GM04504 (cell line): Measurements from ENCODE around the gene PACRG.

Source experiments
- DNase-seq: peaks from one replicate; pipeline ENCODE4 v3.0.0-alpha.2; 2012; ENCODE audit warnings: low read depth

The PACRG gene

DNA sequence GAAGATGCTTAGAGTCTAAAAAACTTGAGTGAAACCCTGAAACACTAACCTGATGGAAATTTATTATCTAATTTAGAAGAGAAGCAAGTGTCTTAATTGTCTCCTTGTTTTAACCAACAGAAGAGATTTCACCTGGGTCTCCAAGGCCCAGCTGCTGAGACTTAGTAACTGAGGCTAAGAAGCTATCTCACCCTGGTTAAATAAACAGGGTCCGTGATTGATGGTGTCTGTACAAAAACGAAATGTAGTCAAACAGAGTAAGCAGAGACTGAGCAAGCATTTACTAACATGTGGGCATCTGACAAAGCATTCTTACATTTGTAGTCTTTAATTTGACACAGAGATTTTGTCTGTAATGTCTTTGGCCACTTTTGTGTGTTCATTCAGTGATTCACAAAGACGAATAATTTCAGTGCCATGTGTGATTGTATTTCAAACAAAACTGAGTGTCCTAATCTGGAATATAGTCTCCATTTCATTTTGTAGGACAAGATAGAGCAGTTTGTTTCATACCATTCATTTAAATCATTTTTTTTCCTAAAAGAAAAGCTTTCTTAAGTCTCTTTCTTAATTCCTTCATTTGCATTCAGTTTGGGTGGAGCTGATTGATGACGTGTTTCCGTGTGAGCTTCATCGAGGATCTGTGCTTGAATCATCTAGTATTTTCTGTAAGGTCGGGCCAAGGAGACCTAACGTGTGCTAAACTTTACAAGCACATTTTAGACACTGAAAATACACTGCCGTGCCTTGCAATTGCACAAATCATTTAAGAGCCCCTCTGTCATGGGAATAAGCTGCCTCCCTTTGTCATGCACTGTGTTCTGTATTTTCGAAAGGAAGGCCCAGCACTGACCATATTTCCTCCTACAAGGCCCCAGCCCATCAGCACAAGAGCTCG is 516.2 kb downstream of the PACRG start:
- DNase-seq: no peak

- DNase-seq: no peak
Measured at GRCh38 chr6:163248051-163248450, 520.3 kb downstream of the PACRG start.

- DNase-seq: no peak
Measured at GRCh38 chr6:163249651-163250101, 521.9 kb downstream of the PACRG start.

GRCh38 chr6:163250116-163250515 is 522.3 kb downstream of the PACRG start:
- no peak for DNase-seq

- no peak for DNase-seq
Measured at GRCh38 chr6:163252061-163252591, 524.4 kb downstream of the PACRG start.

- DNase-seq: no peak
Measured at GRCh38 chr6:163253556-163254213, 525.9 kb downstream of the PACRG start.

GRCh38 chr6:163254341-163254835 is 526.6 kb downstream of the PACRG start:
- DNase-seq: no peak

DNA sequence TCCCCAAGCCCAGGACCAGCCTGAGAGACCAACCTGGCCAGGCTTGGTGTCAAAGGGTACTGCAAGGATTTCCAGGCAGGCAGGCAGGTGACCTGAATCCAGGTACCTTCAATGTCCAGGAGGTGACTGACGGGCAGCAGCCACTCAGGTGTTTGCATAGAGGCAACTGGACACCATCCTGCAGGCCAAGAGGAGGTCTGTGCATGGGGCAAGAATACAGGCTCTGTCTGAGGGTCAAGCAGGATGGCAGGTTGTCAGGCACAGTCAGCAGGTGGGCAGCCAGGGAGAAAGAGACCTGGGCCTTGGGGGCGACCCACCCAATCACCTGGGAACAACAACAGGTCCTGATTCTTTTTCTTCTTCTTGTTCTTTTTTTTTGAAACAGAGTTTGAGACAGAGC is 527.5 kb downstream of the PACRG start:
- DNase-seq: no peak

GRCh38 chr6:163259689-163260088 is 531.9 kb downstream of the PACRG start:
- DNase-seq: no peak

GRCh38 chr6:163260111-163260895 is 532.5 kb downstream of the PACRG start:
- DNase-seq: no peak

DNA sequence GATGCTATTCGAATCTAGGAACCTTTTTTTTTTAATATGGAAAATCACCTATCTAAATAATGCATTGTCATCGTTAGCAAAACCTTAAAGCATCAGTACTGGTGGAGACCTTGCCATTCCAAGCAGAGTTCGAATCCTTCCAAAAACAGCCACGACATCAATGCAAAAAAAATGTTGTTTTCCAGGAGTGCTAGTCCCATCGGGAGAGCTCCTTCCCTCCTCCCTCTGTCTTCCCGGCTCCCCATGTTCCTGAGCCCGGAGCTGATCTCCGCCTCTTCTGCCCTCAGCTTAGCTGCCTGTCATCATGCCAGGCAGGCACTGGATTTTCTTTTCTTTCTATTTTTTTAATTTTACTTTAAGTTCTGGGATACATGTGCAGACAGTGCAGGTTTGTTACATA is 533.1 kb downstream of the PACRG start:
- DNase-seq: no peak

DNA sequence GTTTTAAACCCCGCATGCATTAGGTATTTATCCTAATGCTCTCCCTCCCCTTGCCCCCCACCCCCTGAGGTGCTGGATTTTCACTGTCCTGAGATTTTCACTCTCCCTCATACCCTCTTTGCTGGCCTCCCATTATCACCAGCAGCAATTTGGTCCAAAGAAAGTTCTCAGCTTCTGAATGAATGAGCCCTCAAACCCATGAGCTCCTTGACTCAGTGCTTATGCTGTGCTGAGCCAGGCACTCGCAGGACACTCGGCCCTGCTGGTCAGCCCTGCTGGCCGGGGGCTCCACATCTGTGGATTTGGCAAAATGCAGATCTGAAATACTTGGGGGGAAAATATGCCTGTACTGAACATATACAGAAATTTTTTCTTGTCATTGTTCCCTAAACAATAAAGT is 533.6 kb downstream of the PACRG start:
- no peak for DNase-seq

- DNase-seq: no peak
Measured at GRCh38 chr6:163262080-163262479, 534.3 kb downstream of the PACRG start.

DNA sequence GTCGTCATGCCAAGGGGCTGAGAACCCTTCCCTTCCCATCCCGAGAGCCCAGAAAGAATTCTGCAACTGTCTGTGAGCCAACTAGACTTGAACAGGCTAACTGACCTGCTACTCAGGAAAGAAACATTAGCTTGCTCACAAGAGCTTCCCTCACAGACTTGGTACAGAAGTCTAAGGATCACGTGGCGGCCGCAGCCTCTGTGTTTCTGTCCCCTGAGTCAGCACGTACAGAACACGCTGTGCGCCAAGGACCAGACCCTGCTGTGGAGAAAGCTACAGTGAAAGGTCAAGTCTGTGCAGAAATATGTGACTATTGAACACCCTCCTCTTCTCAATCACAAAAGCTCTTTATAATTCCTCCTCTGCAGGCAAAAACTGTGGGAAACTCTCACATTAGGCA is 535.4 kb downstream of the PACRG start:
- DNase-seq: no peak

DNA sequence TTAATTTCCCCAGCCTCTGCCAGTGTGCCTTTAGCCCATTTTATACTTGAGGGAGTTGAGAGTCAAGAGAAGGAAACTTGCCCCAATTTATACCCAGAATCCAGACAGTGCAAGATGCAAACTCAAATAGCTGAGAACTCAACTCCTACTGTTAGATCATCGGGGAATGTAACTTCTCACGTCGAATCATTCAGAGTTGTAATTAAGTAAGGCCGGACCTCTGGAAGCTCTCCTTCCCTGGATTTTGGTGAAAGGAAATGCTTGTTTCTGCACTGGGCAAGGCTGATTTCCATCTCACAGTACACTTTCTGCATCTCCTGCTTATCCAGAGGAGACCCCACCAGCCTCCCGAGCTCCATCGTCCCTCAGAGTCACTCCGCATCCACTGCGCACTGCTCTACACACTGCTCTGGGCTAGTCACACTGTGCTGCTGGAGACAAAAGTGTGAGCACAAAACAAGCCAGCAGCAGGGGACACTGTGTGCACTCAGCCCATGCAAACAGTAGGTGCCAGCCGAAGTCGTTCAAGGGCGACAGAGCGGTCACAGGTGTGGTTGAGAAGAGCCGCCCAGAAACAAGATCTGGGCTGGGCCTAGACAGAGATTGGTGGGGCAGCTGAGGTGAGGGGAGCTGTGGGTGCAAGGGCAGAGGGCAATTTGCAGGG is 536.4 kb downstream of the PACRG start:
- DNase-seq: no peak

DNA sequence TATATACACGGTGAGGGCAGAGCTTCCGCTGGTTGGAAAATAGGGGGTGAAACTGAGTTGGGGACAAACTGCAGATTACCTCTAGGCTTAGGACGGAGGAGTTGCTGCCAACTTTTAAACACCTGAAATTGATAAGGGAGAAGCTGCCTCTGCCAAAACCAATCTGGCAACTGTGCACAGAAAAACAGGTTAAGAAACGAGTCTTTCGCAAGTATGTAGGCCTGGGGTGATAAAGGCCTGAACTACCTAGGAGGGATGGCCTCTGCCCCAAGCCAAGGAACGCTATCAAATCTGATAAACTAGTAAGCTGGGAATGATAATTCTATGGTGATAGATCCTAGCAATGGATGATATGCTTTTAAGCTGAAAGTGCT is 536.9 kb downstream of the PACRG start:
- no peak for DNase-seq

DNA sequence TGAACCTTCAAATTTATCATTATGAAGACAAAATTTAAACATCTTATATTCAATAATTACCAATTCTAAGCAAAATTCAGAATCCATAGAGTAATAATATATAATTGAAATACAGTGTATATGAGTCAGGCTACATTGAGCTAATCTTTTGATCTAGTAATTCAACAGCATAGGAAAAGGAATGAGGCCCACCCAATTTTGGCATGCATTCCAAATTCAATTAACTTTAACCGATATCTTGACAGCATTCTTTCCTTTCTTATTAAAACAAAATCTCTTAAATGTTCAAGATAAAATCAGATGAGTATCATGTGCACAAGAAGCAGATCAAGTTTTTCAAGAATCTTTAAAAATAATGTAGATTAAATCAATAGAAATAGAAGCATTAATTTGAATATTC is 553.9 kb downstream of the PACRG start:
- DNase-seq: no peak

GRCh38 chr6:163282672-163283071 is 554.9 kb downstream of the PACRG start:
- no peak for DNase-seq

GRCh38 chr6:163284151-163284550 is 556.4 kb downstream of the PACRG start:
- no peak for DNase-seq

DNA sequence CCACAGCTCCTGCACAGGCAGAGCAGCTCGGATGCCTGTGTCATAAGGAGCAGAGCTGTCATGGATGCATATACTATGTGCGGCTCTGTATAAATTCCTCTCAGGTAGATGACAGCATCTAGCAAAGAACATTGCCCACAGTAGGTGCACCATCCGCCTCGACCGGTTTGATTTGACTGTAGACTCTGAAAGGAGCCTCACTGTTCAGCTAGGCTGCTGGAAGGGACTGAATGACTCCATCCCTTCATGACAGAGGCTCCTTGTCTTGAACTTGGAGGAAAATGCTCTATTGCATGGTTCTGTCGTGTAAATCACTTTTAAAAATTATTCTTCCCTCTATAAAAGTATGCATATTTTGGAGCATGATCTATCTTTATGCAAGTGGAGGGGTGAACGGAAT is 557.9 kb downstream of the PACRG start:
- no peak for DNase-seq

DNA sequence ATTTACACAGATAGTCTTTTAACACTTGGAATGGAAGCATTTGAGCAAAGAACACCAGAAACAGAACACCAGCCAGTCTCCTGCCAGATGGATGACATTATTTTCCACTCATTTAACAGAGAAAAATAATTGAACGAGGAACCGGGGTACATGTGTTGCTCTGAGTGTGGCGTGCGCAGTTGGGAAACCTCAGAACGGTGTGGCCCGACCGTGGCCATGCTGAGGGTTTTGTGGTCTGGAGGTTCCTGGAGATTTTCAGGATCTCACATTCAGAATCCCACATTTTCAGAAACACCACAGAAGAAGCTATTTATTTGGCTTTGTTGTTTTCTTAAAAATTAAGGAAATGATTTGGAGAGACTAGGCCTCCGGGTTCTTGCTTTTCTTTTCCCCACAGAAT is 559.9 kb downstream of the PACRG start:
- DNase-seq: no peak

- no peak for DNase-seq
Measured at GRCh38 chr6:163288066-163288465, 560.3 kb downstream of the PACRG start.
